Adipocyte (in vitro differentiated cells): ENCODE data around the gene UNC13B.
"Not testable (repeated sequence)": the region's sequence is repeated elsewhere in the genome, so short reads cannot be mapped to it uniquely, and the experiment has no call there.

Experiments used
- DNase-seq: peaks from one replicate; pipeline ENCODE4 v3.0.0-alpha.2; 2015; ENCODE audit warnings: low read depth
- H3K27me3 ChIP-seq: replicated peaks from 2 replicates; pipeline ENCODE4 v1.7.0; 2013; ENCODE audit warnings: mild to moderate bottlenecking, low read length, moderate library complexity; ENCODE audit not compliant: control insufficient read depth, insufficient read depth
- H3K36me3 ChIP-seq: 2 replicates; pipeline ENCODE4 v1.7.0; 2013; ENCODE audit warnings: low read length, mild to moderate bottlenecking, moderate library complexity; ENCODE audit not compliant: control insufficient read depth, insufficient read depth, severe bottlenecking
- H3K4me1 ChIP-seq: 2 replicates; pipeline ENCODE4 v1.7.0; 2013; ENCODE audit warnings: mild to moderate bottlenecking, low read length, moderate library complexity; ENCODE audit not compliant: control insufficient read depth, insufficient read depth
- H3K4me3 ChIP-seq: 2 replicates; pipeline ENCODE4 v1.7.0; 2013; ENCODE audit warnings: mild to moderate bottlenecking, low read length, moderate library complexity
- H3K9ac ChIP-seq: 2 replicates; pipeline ENCODE4 v1.7.0; 2013; ENCODE audit warnings: mild to moderate bottlenecking, low read length, moderate library complexity
- H3K9me3 ChIP-seq: 2 replicates; pipeline ENCODE4 v1.7.0; 2013; ENCODE audit warnings: mild to moderate bottlenecking, low read length, moderate library complexity; ENCODE audit not compliant: control insufficient read depth

UNC13B gene

DNA sequence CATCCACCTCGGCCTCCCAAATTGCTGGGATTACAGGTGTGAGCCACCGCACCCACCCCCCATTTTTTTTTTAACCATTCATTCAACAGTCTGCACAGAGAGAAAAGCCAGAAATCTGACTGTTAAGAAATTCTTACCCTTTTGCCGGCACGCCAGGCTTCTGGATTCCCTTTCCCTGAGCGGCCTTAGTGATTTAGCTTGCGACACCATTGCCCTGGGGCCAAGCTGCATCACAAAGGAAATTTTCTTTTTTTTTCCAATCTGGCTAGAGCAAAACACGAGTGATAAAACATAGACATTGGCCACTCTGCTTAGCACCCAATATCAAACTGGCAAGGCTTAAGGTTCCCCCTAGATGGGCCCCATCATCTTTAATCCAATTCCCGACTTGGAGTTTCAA, 24.9 kb upstream of the UNC13B start:
- H3K36me3 ChIP-seq: no peaks in the 10 kb centered on the region
- H3K4me3 ChIP-seq: no peak overlapping the region
- H3K9ac ChIP-seq: no peak overlapping the region
- H3K9me3 ChIP-seq: peaks cover 48% of the 10 kb centered on the region
- DNase-seq: peak; percentile 15
- H3K27me3 ChIP-seq: no peaks in the 10 kb centered on the region
- H3K4me1 ChIP-seq: no peaks in the 10 kb centered on the region

- H3K27me3 ChIP-seq: no peaks in the 10 kb centered on the region
- H3K9me3 ChIP-seq: peaks cover 59% of the 10 kb centered on the region
- no peaks in the 10 kb centered on the region for H3K4me1 ChIP-seq
- no peak overlapping the region for H3K9ac ChIP-seq
- no peaks in the 10 kb centered on the region for H3K36me3 ChIP-seq
- H3K4me3 ChIP-seq: no peak overlapping the region
- no peak for DNase-seq
These were observed 21.7 kb upstream of the UNC13B start for GRCh38 chr9:35140093-35140492.

- Histone ChIP-seq H3K4me3 (peak overlapping the region; percentile 37), H3K9me3 (peaks cover 61% of the 10 kb centered on the region), H3K27me3 (no peaks in the 10 kb centered on the region), H3K36me3 (no peaks in the 10 kb centered on the region), H3K4me1 (no peaks in the 10 kb centered on the region), H3K9ac (no peak overlapping the region)
- DNase-seq: no peak
These were observed 19.8 kb upstream of the UNC13B start for GRCh38 chr9:35142037-35142436.

DNA sequence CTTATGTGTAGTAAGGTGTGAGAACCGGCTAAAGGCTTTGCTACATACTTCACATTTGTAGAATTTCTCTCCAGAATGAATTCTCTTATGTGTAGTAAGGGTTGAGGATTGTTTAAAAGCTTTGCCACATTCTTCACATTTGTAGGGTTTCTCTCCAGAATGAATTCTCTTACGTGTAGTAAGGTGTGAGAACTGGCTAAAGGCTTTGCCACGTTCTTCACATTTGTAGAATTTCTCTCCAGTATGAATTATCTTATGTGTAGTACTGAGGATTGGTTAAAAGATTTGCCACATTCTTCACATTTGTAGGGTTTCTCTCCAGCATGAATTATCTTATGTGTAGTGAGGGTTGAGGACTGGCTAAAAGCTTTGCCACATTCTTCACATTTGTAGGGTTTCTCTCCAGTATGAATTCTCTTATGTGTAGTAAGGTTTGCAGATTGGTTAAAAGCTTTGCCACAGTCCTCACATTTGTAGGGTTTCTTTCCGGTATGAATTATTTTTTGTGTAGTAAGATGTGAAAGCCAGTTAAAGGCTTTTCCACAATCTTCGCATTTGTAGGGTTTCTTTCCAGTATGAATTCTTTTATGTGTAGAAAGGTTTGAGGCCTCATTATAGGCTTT, 13.8 kb upstream of the UNC13B start:
- H3K9me3 ChIP-seq: peaks cover 62% of the 10 kb centered on the region
- not testable (repeated sequence) for H3K9ac ChIP-seq, H3K4me1 ChIP-seq, H3K4me3 ChIP-seq, DNase-seq, H3K27me3 ChIP-seq, H3K36me3 ChIP-seq

- Histone ChIP-seq H3K9me3 (peaks cover 53% of the 10 kb centered on the region), H3K36me3 (no peaks in the 10 kb centered on the region), H3K27me3 (no peaks in the 10 kb centered on the region), H3K4me3 (no peak overlapping the region), H3K4me1 (no peaks in the 10 kb centered on the region), H3K9ac (no peak overlapping the region)
- no peak for DNase-seq
These were observed 8.9 kb upstream of the UNC13B start for GRCh38 chr9:35152926-35153325.

- Histone ChIP-seq H3K4me3 (no peak overlapping the region), H3K4me1 (no peaks in the 10 kb centered on the region)
These were observed 5.0 kb upstream of the UNC13B start for GRCh38 chr9:35156781-35157180.

GRCh38 chr9:35157836-35158235, 4.0 kb upstream of the UNC13B start:
- not testable (repeated sequence) for H3K4me3 ChIP-seq, H3K27me3 ChIP-seq, DNase-seq, H3K9ac ChIP-seq, H3K36me3 ChIP-seq, H3K4me1 ChIP-seq
- peaks cover 17% of the 10 kb centered on the region for H3K9me3 ChIP-seq

More at GRCh38 chr9:35156781-35157180, 5.0 kb upstream of the UNC13B start:
- no peak for DNase-seq
- H3K9ac ChIP-seq: no peak overlapping the region
- H3K36me3 ChIP-seq: no peaks in the 10 kb centered on the region
- H3K27me3 ChIP-seq: no peaks in the 10 kb centered on the region
- H3K9me3 ChIP-seq: peaks cover 21% of the 10 kb centered on the region

DNA sequence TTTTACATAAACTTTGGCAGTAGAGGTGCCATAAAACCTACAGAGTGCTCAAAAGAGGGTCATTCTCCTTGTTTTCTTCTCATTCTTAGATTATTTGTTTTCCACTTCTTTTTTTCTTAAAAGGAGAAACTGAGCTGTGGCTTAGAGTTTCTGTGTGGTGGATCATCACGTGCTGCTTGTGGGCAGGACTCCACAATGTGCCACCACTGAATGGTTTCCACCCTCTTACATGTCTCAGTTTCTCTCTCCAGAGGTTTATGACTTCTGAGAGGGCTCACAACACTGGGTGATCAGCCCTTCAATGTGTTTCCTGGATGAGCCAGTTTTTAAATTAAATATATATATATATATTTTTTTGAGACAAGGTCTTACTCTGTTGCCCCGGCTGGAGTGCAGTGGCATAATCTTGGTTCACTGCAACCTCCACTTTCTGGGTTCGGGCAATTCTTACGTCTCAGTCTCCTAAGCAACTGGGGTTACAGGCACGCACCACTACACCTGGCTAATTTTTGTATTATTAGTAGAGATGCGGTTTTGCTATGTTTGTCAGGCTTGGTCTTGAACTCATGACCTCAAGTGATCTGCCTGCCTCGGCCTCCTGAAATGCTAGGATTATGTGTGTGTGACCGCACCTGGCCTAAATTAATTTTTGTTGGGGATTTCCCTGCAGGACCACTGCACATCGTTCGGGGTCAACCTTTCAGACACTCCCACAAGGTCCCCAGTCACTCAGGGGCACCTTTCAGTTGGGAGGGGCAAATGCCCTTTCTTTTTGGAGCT, 3.1 kb upstream of the UNC13B start:
- H3K9me3 ChIP-seq: peaks cover 12% of the 10 kb centered on the region
- DNase-seq: no peak

DNA sequence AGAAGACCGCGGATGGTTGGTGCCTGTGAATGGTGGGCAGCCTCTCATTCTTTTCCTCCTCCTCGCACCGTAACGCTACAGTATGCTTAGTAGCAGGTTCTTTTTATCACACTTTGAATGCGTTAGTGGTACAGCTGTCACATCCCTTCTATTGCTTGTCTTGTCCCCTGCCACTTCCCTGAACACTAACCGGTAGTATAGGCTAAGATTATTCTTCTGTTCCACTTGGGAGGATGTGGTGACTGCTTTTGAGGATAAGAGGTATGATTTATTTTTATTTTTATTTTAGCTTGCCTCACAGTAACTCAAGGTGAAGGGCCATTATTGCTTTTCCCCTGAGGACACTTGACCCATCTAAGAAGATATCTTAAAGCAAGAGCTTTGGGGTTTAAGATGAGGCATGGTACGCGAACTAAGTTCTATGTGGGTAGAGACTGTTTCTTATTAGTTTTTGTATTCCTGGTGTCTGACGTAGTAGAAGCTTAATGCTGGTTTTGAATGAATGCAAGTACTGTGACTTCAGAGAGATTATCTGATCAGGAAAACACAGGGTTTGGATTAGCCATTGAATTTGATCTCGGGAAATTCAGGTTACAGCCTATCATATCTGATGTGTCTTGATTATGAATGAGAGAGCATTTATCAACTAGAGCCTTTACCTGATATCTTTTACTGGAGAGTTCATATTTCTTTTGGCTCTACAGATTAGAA, 951 bp downstream of the UNC13B start:
- DNase-seq: peak; percentile 15

More for the DNA sequence above, 3.1 kb upstream of the UNC13B start:
- H3K27me3 ChIP-seq: no peaks in the 10 kb centered on the region
- no peak overlapping the region for H3K9ac ChIP-seq
- no peak overlapping the region for H3K4me3 ChIP-seq
- H3K4me1 ChIP-seq: peaks cover 8% of the 10 kb centered on the region
- H3K36me3 ChIP-seq: no peaks in the 10 kb centered on the region

DNA sequence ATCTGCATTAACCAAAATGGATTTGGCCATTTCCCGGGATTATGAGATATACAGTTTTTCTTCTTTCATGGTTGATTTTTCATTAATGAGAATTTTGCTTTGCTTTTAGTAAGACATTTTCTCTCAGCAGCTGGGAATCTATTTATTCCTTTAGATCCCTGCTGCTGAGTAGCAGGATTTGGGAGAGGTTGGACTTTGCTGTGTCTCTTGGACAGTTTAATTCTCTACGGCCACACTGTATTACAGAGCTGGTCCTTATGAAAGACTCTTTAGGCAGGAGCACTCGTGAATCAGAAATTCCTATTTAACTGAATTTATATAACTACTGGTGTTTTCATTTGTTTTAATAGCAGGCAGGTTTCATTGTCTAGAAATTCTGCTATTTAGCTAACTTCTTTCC, 1.6 kb downstream of the UNC13B start:
- peak overlapping the region; percentile 97 for H3K4me3 ChIP-seq
- H3K4me1 ChIP-seq: peaks cover 8% of the 10 kb centered on the region
- no peaks in the 10 kb centered on the region for H3K36me3 ChIP-seq
- no peak overlapping the region for H3K9ac ChIP-seq
- H3K9me3 ChIP-seq: no peaks in the 10 kb centered on the region
- H3K27me3 ChIP-seq: no peaks in the 10 kb centered on the region
- DNase-seq: no peak

More for the DNA sequence above, 951 bp downstream of the UNC13B start:
- Histone ChIP-seq H3K9ac (peak overlapping the region; percentile 87), H3K4me3 (peak overlapping the region; percentile 97), H3K4me1 (peaks cover 8% of the 10 kb centered on the region), H3K36me3 (no peaks in the 10 kb centered on the region), H3K9me3 (no peaks in the 10 kb centered on the region), H3K27me3 (no peaks in the 10 kb centered on the region)

- no peaks in the 10 kb centered on the region for H3K36me3 ChIP-seq
These were observed 2.9 kb downstream of the UNC13B start for GRCh38 chr9:35164711-35165110.

More at GRCh38 chr9:35164711-35165110, 2.9 kb downstream of the UNC13B start:
- no peaks in the 10 kb centered on the region for H3K9me3 ChIP-seq
- DNase-seq: peak; percentile 40
- H3K4me3 ChIP-seq: no peak overlapping the region
- no peaks in the 10 kb centered on the region for H3K27me3 ChIP-seq
- no peak overlapping the region for H3K9ac ChIP-seq
- peaks cover 8% of the 10 kb centered on the region for H3K4me1 ChIP-seq
